HG03342 (cell line): ENCODE measurements around the gene SLC10A3.

Experiments used
- ATAC-seq: cut with Tn5 transposase; IDR thresholded peaks from one replicate; pipeline ENCODE4 v1.9.1; 2021; ENCODE audit warnings: mild to moderate bottlenecking, moderate library complexity; ENCODE audit not compliant: unreplicated experiment

SLC10A3 gene

GRCh38 chrX:154490414-154491083 lies at the start of gene SLC10A3:
Gene SLC10A3 (minus strand): TSS chrX:154490629. CDS start chrX:154488940, 1,689 bp downstream.
- ATAC-seq: peak; percentile 72

- ATAC-seq: no peak
Observed at GRCh38 chrX:154539077-154539476, 48.6 kb upstream of the SLC10A3 start.

- no peak for ATAC-seq
Observed at GRCh38 chrX:154535892-154536291, 45.5 kb upstream of the SLC10A3 start.

GRCh38 chrX:154534526-154535322 lies 44.3 kb upstream of the SLC10A3 start:
- peak; percentile 86 for ATAC-seq

GRCh38 chrX:154532690-154533089 lies 42.3 kb upstream of the SLC10A3 start:
- no peak for ATAC-seq

- ATAC-seq: no peak
Observed at GRCh38 chrX:154531626-154532025, 41.2 kb upstream of the SLC10A3 start.

- ATAC-seq: no peak
Observed at GRCh38 chrX:154530286-154530685, 39.9 kb upstream of the SLC10A3 start.

GRCh38 chrX:154529206-154529612 lies 38.8 kb upstream of the SLC10A3 start:
- ATAC-seq: no peak

GRCh38 chrX:154526901-154527675 lies 36.7 kb upstream of the SLC10A3 start:
- no peak for ATAC-seq

- no peak for ATAC-seq
Observed at GRCh38 chrX:154525606-154526490, 35.4 kb upstream of the SLC10A3 start.

- no peak for ATAC-seq
Observed at GRCh38 chrX:154519389-154519788, 29.0 kb upstream of the SLC10A3 start.

GRCh38 chrX:154517101-154517781 lies 26.8 kb upstream of the SLC10A3 start:
- no peak for ATAC-seq

- no peak for ATAC-seq
Observed at GRCh38 chrX:154516656-154517100, 26.2 kb upstream of the SLC10A3 start.

- peak; percentile 88 for ATAC-seq
Observed at GRCh38 chrX:154515966-154516655, 25.7 kb upstream of the SLC10A3 start, which contains the start of gene FAM3A. Gene FAM3A (minus strand): TSS chrX:154516232. CDS start chrX:154515772, 460 bp downstream.

- peak; percentile 13 for ATAC-seq
Observed at GRCh38 chrX:154515090-154515965, 24.9 kb upstream of the SLC10A3 start.

GRCh38 chrX:154513716-154514115 lies 23.3 kb upstream of the SLC10A3 start:
- no peak for ATAC-seq

- no peak for ATAC-seq
Observed at GRCh38 chrX:154512879-154513553, 22.6 kb upstream of the SLC10A3 start.

- ATAC-seq: no peak
Observed at GRCh38 chrX:154511761-154512160, 21.3 kb upstream of the SLC10A3 start.
